Stimulated activated CD4-positive, alpha-beta T cell treated with anti-CD3 and anti-CD28 coated beads, TNF-alpha, amount 100 ng/mL, for 24 hours (primary cell): ENCODE results near the gene CDK11A.
"Not testable (repeated sequence)": the region's sequence is repeated elsewhere in the genome, so short reads cannot be mapped to it uniquely, and the experiment has no call there.

Experiments
- DNase-seq, 3 experiments: peaks; one replicate each; pipeline ENCODE4 v3.0.0-alpha.2; 2020; ENCODE audit warnings: low read depth in 3 of 3

The CDK11A gene

GRCh38 chr1:1684031-1684681 lies 40.0 kb downstream of the CDK11A start:
- no peak for DNase-seq

- DNase-seq: no peak
Observed at GRCh38 chr1:1683104-1683905, 40.9 kb downstream of the CDK11A start.

GRCh38 chr1:1680912-1681273 lies 43.3 kb downstream of the CDK11A start:
- no peak for DNase-seq

GRCh38 chr1:1680031-1680911 lies 43.9 kb downstream of the CDK11A start:
- no peak for DNase-seq

GRCh38 chr1:1678581-1679380 lies 45.4 kb downstream of the CDK11A start:
- peak in 1 of 3 experiments; percentile 65 for DNase-seq

- peak in 2 of 3 experiments; percentile 37 to 38 for DNase-seq
Observed at GRCh38 chr1:1677718-1678580, 46.2 kb downstream of the CDK11A start.

- not testable (repeated sequence) for DNase-seq
Observed at GRCh38 chr1:1676087-1676486, 48.1 kb downstream of the CDK11A start.

- not testable (repeated sequence) for DNase-seq
Observed at GRCh38 chr1:1675218-1675617, 48.9 kb downstream of the CDK11A start.

- not testable (repeated sequence) for DNase-seq
Observed at GRCh38 chr1:1674806-1675205, 49.4 kb downstream of the CDK11A start.

GRCh38 chr1:1672181-1672965 lies 51.8 kb downstream of the CDK11A start:
- DNase-seq: no peak

GRCh38 chr1:1671365-1672119 lies 52.6 kb downstream of the CDK11A start:
- no peak for DNase-seq

GRCh38 chr1:1670866-1671265 lies 53.3 kb downstream of the CDK11A start:
- DNase-seq: no peak

GRCh38 chr1:1669468-1670440 lies 54.4 kb downstream of the CDK11A start:
- no peak for DNase-seq

GRCh38 chr1:1666526-1666925 lies 57.6 kb downstream of the CDK11A start:
- DNase-seq: no peak

- DNase-seq: peak in 1 of 3 experiments; percentile 30
Observed at GRCh38 chr1:1665815-1666251, 58.3 kb downstream of the CDK11A start.

- DNase-seq: no peak
Observed at GRCh38 chr1:1664941-1665814, 59.0 kb downstream of the CDK11A start.

GRCh38 chr1:1664318-1664717 lies 59.8 kb downstream of the CDK11A start:
- DNase-seq: not testable (repeated sequence)
